Calu3 (cell line): ENCODE results near the gene FUCA1. TPM values are rescaled to one million over a fixed set of nuclear protein-coding genes. Genes with fewer than 3 reads are reported as not detected.

Experiments
- BruUV-seq: library from RNA; stranded (reverse); fragments of 400-500 nt; replicated peaks from 2 replicates; lab custom pipeline; 2021; lab: Mats Ljungman, UMichigan
- CTCF ChIA-PET: fragments of 300-600 bp; sonication (Branson Sonifier 250); formaldehyde crosslinking; loops from one replicate; lab custom pipeline; 2022; ENCODE audit warnings: antibody characterized with exemption; lab: Charles Lee
- DNase-seq: peaks from one replicate; pipeline ENCODE4 v3.0.0; 2022
- H3K27ac Mint-ChIP-seq: one replicate; pipeline ENCODE4 v1.8.0; 2022; ENCODE audit warnings: mixed read lengths; ENCODE audit not compliant: unreplicated experiment
- H3K27me3 Mint-ChIP-seq: one replicate; pipeline ENCODE4 v1.8.0; 2022; ENCODE audit warnings: mixed read lengths; ENCODE audit not compliant: unreplicated experiment
- H3K36me3 Mint-ChIP-seq: one replicate; pipeline ENCODE4 v1.8.0; 2022; ENCODE audit warnings: mild to moderate bottlenecking, moderate library complexity, mixed read lengths; ENCODE audit not compliant: insufficient read depth, unreplicated experiment
- H3K4me1 Mint-ChIP-seq: one replicate; pipeline ENCODE4 v1.8.0; 2022; ENCODE audit warnings: mild to moderate bottlenecking, low read depth, mixed read lengths; ENCODE audit not compliant: unreplicated experiment
- H3K4me3 Mint-ChIP-seq: one replicate; pipeline ENCODE4 v1.8.0; 2022; ENCODE audit warnings: mild to moderate bottlenecking, low read depth, moderate library complexity, mixed read lengths; ENCODE audit not compliant: unreplicated experiment
- H3K9me3 Mint-ChIP-seq: one replicate; pipeline ENCODE4 v1.8.0; 2022; ENCODE audit warnings: low read depth, mixed read lengths; ENCODE audit not compliant: unreplicated experiment
- intact Hi-C: fragments of 100-400 bp; cut with micrococcal nuclease; formaldehyde crosslinking; loops from one replicate; pipeline ENCODE4 v1.10.0; 2022; ENCODE audit not compliant: unreplicated experiment
- total RNA-seq: library from RNA; stranded (reverse); gene quantifications from 2 replicates; pipeline ENCODE4 v1.2.3, GENCODE V29; 2022
- TF ChIP-seq, protein P1 (sequence below): fragments of 200-600 bp; IDR thresholded peaks from one replicate; pipeline ENCODE4 v1.8.0; 2022; ENCODE audit warnings: antibody characterized with exemption; ENCODE audit not compliant: unreplicated experiment

The FUCA1 gene
- total RNA-seq, 1 experiment from 2014 or later, result 17.2 TPM

- no peaks in the 10 kb centered on the region for H3K4me1 Mint-ChIP-seq
- BruUV-seq, result no TSS peak
These were observed 11.7 kb upstream of the FUCA1 start for GRCh38 chr1:23879809-23880208.

DNA sequence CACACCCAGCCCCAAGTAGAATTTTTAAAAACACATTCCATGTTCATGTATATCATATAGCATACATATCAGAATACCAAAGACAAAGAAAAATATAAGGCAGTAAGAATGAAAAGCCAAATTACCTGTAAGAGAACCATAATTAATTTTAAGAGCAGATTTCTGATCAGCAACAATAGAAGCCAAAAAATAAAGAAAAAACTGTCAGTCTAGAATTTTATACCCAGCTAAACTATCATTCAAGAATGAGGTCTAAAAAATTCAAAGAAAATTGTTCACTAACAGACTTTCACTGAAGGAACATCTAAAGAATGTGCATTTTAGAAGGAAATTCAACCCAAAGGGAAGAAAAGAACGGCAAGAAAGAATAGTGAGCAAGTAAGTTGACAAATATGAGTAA lies 10.6 kb upstream of the FUCA1 start:
- BruUV-seq, result no TSS peak

More at GRCh38 chr1:23879809-23880208, 11.7 kb upstream of the FUCA1 start:
- TF ChIP-seq, protein P1, sequence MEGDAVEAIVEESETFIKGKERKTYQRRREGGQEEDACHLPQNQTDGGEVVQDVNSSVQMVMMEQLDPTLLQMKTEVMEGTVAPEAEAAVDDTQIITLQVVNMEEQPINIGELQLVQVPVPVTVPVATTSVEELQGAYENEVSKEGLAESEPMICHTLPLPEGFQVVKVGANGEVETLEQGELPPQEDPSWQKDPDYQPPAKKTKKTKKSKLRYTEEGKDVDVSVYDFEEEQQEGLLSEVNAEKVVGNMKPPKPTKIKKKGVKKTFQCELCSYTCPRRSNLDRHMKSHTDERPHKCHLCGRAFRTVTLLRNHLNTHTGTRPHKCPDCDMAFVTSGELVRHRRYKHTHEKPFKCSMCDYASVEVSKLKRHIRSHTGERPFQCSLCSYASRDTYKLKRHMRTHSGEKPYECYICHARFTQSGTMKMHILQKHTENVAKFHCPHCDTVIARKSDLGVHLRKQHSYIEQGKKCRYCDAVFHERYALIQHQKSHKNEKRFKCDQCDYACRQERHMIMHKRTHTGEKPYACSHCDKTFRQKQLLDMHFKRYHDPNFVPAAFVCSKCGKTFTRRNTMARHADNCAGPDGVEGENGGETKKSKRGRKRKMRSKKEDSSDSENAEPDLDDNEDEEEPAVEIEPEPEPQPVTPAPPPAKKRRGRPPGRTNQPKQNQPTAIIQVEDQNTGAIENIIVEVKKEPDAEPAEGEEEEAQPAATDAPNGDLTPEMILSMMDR, result no peak
- DNase-seq, result no peak
- CTCF ChIA-PET, result no interaction called here
- Mint-ChIP-seq H3K9me3 (peaks cover 3% of the 10 kb centered on the region), H3K4me3 (no peak overlapping the region), H3K36me3 (no peaks in the 10 kb centered on the region), H3K27me3 (peaks cover 13% of the 10 kb centered on the region), H3K27ac (no peak overlapping the region)
- intact Hi-C loops, result no loop called here

GRCh38 chr1:23875382-23875781 lies 7.3 kb upstream of the FUCA1 start:
- H3K27ac Mint-ChIP-seq, result no peak overlapping the region
- no peaks in the 10 kb centered on the region for H3K4me1 Mint-ChIP-seq
- H3K9me3 Mint-ChIP-seq, result peaks cover 3% of the 10 kb centered on the region
- no TSS peak for BruUV-seq
- intact Hi-C loops, result no loop called here
- CTCF ChIA-PET, result no interaction called here
- no peaks in the 10 kb centered on the region for H3K27me3 Mint-ChIP-seq
- TF ChIP-seq, protein P1, result no peak
- no peaks in the 10 kb centered on the region for H3K36me3 Mint-ChIP-seq
- H3K4me3 Mint-ChIP-seq, result no peak overlapping the region
- no peak for DNase-seq

More for the DNA sequence above, 10.6 kb upstream of the FUCA1 start:
- Mint-ChIP-seq H3K27ac (no peak overlapping the region), H3K27me3 (peaks cover 13% of the 10 kb centered on the region), H3K4me3 (no peak overlapping the region), H3K9me3 (peaks cover 3% of the 10 kb centered on the region), H3K4me1 (no peaks in the 10 kb centered on the region), H3K36me3 (no peaks in the 10 kb centered on the region)
- TF ChIP-seq, protein P1, result no peak
- CTCF ChIA-PET, result interaction anchor here (1.2 kb wide), 1 partner anchor 186 kb away, joined by 4 read pairs; no protein-coding TSS in a partner anchor
- DNase-seq, result no peak
- intact Hi-C loops, result no loop called here

DNA sequence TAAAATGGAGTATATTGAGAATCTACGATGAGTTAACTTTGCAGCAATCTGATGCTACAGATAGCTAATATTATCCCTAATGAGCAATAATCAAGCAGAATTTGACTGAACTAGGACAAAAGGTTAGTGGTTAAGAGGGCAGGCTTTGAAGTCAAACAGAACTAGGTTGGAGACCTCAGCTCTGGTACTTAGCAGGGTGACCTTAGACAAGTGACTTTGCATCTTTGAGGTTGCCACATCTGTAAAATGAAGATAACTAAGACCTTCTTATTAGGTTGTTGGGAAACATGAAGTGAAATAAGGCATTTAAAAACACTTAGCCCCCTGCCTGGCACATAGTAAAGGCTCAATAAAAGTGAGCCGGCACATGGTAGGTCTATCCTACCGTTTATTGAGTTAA lies 4.3 kb upstream of the FUCA1 start:
- Mint-ChIP-seq H3K27ac (no peak overlapping the region), H3K27me3 (no peaks in the 10 kb centered on the region), H3K9me3 (no peaks in the 10 kb centered on the region), H3K36me3 (peaks cover 18% of the 10 kb centered on the region), H3K4me1 (peaks cover 13% of the 10 kb centered on the region), H3K4me3 (no peak overlapping the region)
- DNase-seq, result no peak
- no TSS peak for BruUV-seq
- CTCF ChIA-PET, result no interaction called here
- intact Hi-C loops, result no loop called here
- TF ChIP-seq, protein P1, result no peak
